NK-92 treated with Interleukin-12 subunit alpha and Interleukin-12 subunit beta, amount 100 ng/mL, for 24 hours (cell line): ENCODE measurements around the gene PLD3.
"Not testable (repeated sequence)": the region's sequence is repeated elsewhere in the genome, so short reads cannot be mapped to it uniquely, and the experiment has no call there.

Experiments used
- DNase-seq: peaks from one replicate; lab custom pipeline; 2025; lab: John Stamatoyannopoulos, UW

PLD3 gene

GRCh38 chr19:40332669-40333068 lies 15.8 kb upstream of the PLD3 start:
- DNase-seq, result no peak

- not testable (repeated sequence) for DNase-seq
Observed at GRCh38 chr19:40333083-40333482, 15.4 kb upstream of the PLD3 start.

- DNase-seq, result no peak
Observed at GRCh38 chr19:40335101-40335500, 13.4 kb upstream of the PLD3 start.

GRCh38 chr19:40335855-40336600 lies 12.5 kb upstream of the PLD3 start:
- no peak for DNase-seq

GRCh38 chr19:40336601-40336900 lies 11.9 kb upstream of the PLD3 start:
- DNase-seq, result no peak

- no peak for DNase-seq
Observed at GRCh38 chr19:40337107-40337506, 11.4 kb upstream of the PLD3 start.

- DNase-seq, result no peak
Observed at GRCh38 chr19:40337594-40337993, 10.9 kb upstream of the PLD3 start.

GRCh38 chr19:40339018-40339728 lies 9.3 kb upstream of the PLD3 start:
- DNase-seq, result no peak

GRCh38 chr19:40341601-40342482 lies 6.7 kb upstream of the PLD3 start:
- no peak for DNase-seq

- no peak for DNase-seq
Observed at GRCh38 chr19:40342644-40343311, 5.7 kb upstream of the PLD3 start.

- no peak for DNase-seq
Observed at GRCh38 chr19:40344422-40344821, 4.1 kb upstream of the PLD3 start.

- DNase-seq, result no peak
Observed at GRCh38 chr19:40348961-40349507, 539 bp downstream of the PLD3 start.

- no peak for DNase-seq
Observed at GRCh38 chr19:40355975-40356680, 7.6 kb downstream of the PLD3 start.

GRCh38 chr19:40356681-40357595 lies 8.4 kb downstream of the PLD3 start:
- DNase-seq, result no peak

GRCh38 chr19:40357640-40358039 lies 9.1 kb downstream of the PLD3 start:
- DNase-seq, result no peak

GRCh38 chr19:40358773-40359172 lies 10.3 kb downstream of the PLD3 start:
- no peak for DNase-seq

- DNase-seq, result no peak
Observed at GRCh38 chr19:40360020-40360707, 11.7 kb downstream of the PLD3 start.

- DNase-seq, result no peak
Observed at GRCh38 chr19:40360708-40361241, 12.3 kb downstream of the PLD3 start.

GRCh38 chr19:40362160-40362559 lies 13.7 kb downstream of the PLD3 start:
- DNase-seq, result no peak
